Posterior cingulate gyrus (tissue), 11 donors: ENCODE results near the gene ABHD12.
"Not testable (repeated sequence)": the region's sequence is repeated elsewhere in the genome, so short reads cannot be mapped to it uniquely, and the experiment has no call there.

ENCODE experiments used
- DNase-seq, 10 donors: peaks; one replicate each; pipeline versions ENCODE4 v3.0.0 to v3.0.0-alpha.2; 2020 to 2021; ENCODE audit warnings: mixed read lengths in 3 of 10
- intact Hi-C: fragments of 100-400 bp; cut with DNase I; formaldehyde crosslinking; loops from one replicate; pipeline ENCODE4 v1.15.1; 2023

Gene ABHD12

DNA sequence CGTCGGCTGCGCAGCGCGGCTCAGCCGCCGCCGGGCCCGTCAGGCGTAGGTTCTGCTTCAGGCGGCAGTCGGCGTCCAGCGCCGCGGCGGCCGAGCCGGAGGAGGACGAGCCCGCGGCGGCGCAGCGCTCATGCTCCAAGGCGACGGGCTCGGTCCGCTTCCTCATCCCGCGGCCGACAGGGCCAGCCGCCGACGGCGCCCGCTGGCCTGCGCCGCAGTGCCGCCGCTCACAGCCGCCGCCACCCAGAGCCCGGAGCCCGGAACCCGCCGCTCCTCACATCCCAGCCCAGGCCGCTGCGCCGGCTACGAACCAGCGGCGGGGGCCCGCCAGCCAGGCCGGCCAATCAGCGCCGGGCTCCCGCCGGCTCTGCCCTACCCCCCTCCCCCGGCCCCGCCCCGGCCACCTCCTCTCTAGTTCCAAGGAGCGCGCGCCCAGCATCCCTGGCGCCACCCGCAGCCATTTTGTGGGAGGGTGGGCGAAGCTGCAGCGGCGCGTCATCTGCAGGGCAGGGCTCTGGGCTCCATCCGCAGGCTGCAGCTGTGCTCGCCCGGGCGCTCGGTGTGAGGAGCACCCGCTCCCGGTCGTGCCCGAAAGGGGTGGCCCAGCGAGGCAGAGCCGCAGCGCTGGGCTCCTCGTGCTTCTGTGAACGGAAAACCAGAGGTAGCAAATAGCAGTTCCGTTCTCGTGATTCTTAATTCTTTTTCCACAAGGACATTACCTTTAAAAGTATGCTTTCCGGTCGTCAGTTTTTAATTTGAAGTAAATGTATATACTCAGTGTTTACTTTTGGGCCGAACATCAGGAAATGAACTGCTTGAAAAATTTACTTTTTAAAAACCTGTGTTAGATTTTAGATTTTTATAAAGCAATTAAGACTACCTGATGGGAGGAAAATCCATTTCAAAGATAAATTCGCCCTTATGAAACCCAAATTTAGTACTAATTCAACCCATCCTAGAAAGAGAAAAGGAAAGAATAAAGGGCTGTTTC is at the start of gene ABHD12:
Gene ABHD12 (minus strand): TSS at position 298 of the 991 bp plus-strand sequence. CDS start 132 bp downstream, at position 166.
- intact Hi-C loops: loop anchor here (5.0 kb wide), 1 partner anchor 194 kb away; the partner anchor contains the start of gene ENTPD6
- peak; percentile 92 to 99 (median 96) for DNase-seq

- intact Hi-C loops: no loop called here
- no peak for DNase-seq
These were observed 48.7 kb upstream of the ABHD12 start for GRCh38 chr20:25439328-25439727.

- no peak for DNase-seq
- intact Hi-C loops: no loop called here
These were observed 46.5 kb upstream of the ABHD12 start for GRCh38 chr20:25437153-25437581.

DNA sequence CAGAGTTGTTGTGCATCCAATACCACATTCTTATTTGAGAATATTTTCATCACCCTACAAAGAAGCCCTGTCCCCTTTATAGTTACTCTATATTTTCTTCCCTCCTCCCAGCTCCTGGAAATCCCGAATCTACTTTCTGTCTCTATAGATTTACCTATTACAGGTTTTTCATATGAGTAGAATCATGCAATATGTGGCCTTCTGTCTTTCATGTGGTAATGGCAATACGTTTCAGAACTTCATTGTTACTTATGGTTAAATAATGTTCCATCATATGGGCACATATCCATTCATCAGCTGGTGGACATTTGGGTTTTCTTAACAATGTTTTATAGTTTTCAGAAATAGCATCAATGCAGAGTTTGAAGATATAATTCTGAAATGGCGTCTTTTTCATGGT is 33.9 kb upstream of the ABHD12 start:
- intact Hi-C loops: no loop called here

DNA sequence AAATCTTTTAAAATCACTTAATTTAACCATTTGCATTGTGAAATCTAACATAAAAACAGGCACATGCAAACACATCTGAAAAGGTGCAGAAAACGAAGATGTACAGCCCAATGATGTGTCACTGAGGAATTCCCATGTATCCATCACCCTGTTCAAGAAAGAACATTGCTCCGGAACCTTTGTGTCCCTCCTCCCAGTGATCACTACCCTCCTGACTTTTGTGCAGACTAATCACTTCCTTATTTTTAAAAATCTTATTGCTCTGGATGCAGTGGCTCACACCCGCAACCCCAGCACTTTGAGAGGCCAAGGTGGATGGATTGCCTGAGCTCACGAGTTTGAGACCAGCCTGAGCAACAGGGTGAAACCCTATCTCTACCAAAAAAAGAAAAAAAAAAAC is 31.4 kb upstream of the ABHD12 start:
- intact Hi-C loops: no loop called here

More for the DNA sequence above, 33.9 kb upstream of the ABHD12 start:
- DNase-seq: no peak

GRCh38 chr20:25421102-25421501 is 30.5 kb upstream of the ABHD12 start:
- DNase-seq: no peak
- intact Hi-C loops: no loop called here

More for the DNA sequence above, 31.4 kb upstream of the ABHD12 start:
- DNase-seq: no peak

DNA sequence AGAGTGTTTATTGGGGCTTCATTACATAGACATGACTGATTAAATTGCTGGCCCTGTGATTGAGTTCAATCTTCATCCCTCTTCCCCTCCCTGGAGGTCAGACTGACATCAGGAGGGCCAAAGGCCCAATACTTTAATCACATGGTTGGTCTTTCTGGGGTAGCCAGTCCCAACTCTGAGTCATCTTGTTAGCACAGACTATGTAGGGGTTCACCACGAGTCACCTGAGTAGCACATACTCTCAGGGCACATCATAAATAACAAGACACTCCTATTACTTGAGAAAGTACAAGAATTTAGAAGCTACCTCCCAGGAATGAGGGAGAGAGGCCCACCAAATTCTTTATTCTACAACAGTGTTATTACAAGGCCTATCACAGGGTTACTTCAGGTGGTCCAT is 28.1 kb upstream of the ABHD12 start:
- intact Hi-C loops: no loop called here

GRCh38 chr20:25408890-25409289 is 18.3 kb upstream of the ABHD12 start:
- DNase-seq: no peak
- intact Hi-C loops: loop anchor here (5.0 to 10.0 kb wide), 2 partner anchors 212 to 216 kb away; partner anchors contain the start of genes ENTPD6 and NANP

More for the DNA sequence above, 28.1 kb upstream of the ABHD12 start:
- DNase-seq: no peak

GRCh38 chr20:25408170-25408547 is 17.5 kb upstream of the ABHD12 start:
- intact Hi-C loops: loop anchor here (5.0 to 10.0 kb wide), 2 partner anchors 211 to 217 kb away; partner anchors contain the start of genes ENTPD6 and NANP
- DNase-seq: no peak

DNA sequence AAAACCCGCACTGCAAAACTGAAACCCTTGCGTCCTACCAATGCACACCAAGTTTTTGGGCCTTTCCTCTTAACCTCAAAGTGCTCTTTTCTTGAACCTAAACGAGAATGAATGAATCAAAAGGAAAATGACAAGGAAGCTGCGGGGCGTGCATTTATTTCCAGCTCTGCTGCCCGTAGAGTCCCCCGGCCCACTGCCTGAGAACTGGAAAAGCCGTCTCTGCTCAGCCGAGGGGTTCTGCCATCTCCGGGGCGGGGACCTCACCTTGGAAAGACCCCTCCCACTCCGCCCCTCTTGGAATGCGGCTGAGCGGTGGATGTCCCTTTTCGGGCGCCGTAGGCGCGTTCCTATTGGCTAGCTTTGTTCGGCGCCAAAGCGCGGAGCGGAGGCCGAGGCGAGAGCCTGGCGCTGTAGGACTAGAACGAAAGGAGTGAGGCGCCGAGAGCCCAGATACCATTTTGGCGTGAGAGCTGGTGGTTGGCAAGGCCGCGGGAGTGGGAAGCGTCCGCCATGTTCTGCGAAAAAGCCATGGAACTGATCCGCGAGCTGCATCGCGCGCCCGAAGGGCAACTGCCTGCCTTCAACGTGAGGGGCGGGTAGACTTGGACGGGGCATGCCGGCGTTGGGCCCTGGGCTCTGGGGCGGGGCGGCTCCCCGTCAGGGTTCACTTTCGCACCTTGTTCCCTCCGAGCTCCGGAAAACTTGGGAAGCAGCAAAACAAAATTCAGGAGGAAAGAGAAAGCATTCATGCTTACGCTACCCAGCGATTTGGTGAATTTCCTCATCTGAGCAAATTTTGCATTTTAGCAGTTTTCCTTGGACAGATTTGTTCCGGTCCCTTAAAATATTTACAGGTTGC is 16.9 kb upstream of the ABHD12 start, which contains the start of gene GINS1:
Gene GINS1 (plus strand): TSS at position 363 of the 859 bp plus-strand sequence. CDS start 148 bp downstream, at position 511.
- peak; percentile 80 to 98 (median 88) for DNase-seq
- intact Hi-C loops: loop anchor here (5.0 to 10.0 kb wide), 2 partner anchors 210 to 217 kb away; partner anchors contain the start of genes ENTPD6 and NANP

- no peak for DNase-seq
- intact Hi-C loops: loop anchor here (10.0 kb wide), 1 partner anchor 222 kb away; the partner anchor contains the start of gene NANP
These were observed 11.9 kb upstream of the ABHD12 start for GRCh38 chr20:25402583-25402982.

DNA sequence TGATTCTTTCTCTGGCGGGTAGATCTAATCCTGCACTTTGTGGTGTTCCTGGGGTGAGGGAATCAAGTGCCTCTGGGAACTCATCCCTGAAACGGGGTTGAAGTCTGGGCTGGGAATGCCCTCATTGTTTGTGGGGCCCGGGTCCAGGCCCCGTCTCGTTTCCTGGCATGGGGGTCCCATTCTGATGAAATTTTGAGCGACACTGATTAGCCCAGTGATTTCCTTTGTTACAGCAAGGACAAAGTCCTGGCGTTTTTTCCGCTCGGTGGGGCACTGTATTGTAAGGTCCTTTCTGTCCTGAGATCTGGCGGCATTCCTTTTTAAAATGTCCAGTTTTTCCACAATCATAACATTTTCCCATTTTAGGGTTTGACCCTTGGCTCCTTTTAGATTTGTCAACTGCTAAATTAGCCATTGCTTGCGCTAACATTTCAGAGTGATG is 9.7 kb upstream of the ABHD12 start:
- intact Hi-C loops: loop anchor here (10.0 kb wide), 1 partner anchor 224 kb away; the partner anchor contains the start of gene NANP
- DNase-seq: not testable (repeated sequence)

GRCh38 chr20:25399037-25399430 is 8.4 kb upstream of the ABHD12 start:
- DNase-seq: peak in 4 of 10 donors; percentile 17 to 77 (median 33)
- intact Hi-C loops: loop anchor here (1.0 to 5.0 kb wide), 4 partner anchors 62 to 402 kb away; partner anchors contain the start of gene PYGB

DNA sequence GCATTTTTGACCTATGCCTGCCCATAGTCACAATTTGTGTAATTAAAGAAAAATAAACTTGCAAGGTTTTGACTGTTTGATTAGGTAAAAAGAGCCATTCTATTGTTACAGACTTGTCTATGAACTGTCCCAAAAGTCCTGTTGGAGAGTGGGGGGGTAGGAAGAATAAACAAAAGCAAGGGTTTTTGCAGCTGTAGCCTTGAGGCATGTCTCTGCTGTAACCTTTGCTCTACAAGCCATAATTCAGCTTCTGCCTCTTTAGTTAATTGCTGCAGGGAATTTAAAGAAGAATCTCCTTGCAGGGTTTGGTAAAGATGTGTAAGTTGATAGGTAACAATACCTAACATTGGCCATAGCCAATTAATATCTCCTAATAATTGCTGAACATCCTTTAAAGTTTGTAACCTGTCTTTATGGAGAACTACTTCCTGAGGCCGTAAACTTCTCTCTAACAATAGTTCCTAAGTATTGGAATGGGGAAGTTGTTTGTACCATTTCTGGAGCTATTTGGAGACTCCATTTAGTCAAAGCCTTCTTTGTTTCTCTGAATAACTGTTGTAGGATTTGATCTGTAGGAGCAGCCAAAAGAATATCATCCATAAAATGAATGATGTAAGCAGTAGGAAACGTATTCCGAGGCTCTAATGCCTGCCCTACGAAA is 7.9 kb upstream of the ABHD12 start:
- DNase-seq: no peak
- intact Hi-C loops: loop anchor here (1.0 to 5.0 kb wide), 4 partner anchors 62 to 401 kb away; partner anchors contain the start of gene PYGB

DNA sequence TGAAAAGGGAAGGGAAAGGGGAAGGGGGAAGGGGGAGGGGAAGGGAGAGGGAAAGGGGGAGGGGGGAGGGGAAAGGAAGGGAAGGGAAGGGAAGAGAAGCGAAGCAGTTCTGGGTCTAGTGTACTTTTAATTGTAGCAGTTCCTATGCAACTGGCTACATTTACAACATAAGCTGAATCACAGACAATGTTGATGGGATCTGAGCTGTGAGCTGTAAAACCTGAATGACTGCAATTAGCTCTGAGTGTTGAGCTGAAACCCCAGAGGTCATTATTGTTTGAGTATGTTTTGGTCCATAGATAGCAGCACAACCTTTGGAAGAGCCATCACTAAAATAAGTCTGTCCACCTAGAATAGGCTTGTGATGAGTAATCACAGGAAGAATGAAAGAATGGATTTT is 7.2 kb upstream of the ABHD12 start:
- no peak for DNase-seq
- intact Hi-C loops: loop anchor here (2.0 to 5.0 kb wide), 3 partner anchors 61 to 401 kb away; partner anchors contain the start of gene PYGB

DNA sequence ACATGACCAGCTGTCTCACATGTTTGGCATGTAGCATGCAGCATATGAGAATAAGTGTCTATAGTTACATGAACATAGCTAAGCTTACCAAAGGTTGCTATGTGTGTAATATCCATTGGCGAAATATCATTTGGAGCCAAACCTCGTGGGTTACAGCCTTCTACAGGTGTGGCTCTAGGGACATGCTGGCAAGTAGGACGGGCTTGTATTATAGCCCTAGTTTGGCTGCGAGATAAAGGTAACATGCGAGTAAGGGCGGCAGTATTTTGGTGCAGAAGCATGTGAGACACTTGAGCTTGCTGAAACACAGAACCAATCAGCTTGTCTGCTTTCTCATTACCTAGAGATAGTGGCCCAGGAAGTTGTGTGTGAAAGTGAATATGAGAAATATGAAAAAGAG is 6.5 kb upstream of the ABHD12 start:
- intact Hi-C loops: loop anchor here (5.0 kb wide), 2 partner anchors 150 to 400 kb away; partner anchors contain the start of gene PYGB
- peak in 1 of 10 donors; percentile 40 for DNase-seq

- peak in 1 of 10 donors; percentile 16 for DNase-seq
- intact Hi-C loops: loop anchor here (5.0 kb wide), 3 partner anchors 148 to 398 kb away; partner anchors contain the start of genes ENTPD6 and PYGB
These were observed 4.4 kb upstream of the ABHD12 start for GRCh38 chr20:25394996-25395395.

DNA sequence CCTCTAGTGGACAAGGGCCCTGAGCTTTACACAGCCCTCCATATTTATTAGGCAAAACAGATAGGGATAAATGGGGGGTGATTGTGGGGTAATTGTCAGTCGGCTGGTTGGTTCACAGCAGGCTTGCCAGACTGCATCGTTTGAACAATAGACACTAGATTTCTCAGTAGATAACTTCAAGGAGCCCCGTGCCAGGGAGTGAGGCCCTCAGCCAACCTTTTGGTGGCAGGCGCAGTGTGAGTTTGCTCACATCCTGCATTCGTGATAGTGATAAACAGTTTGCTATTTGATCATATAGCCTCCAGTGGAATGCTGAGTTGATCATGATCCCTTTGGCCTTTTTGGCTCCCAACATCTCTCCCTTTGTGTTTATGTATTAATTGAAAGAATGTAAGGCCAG is 3.6 kb upstream of the ABHD12 start:
- DNase-seq: peak in 2 of 10 donors; percentile 19 to 78
- intact Hi-C loops: loop anchor here (5.0 kb wide), 1 partner anchor 197 kb away; the partner anchor contains the start of gene ENTPD6
